BJ (cell line): ENCODE data around the gene HOXB2. TPM values are rescaled to one million over a fixed set of nuclear protein-coding genes. Genes with fewer than 3 reads are reported as not detected.

Experiments
- CTCF ChIA-PET: fragments of 350-600 bp; formaldehyde crosslinking; extraction: SDS; loops from one replicate; lab custom pipeline; 2021; ENCODE audit warnings: antibody characterized with exemption, inconsistent platforms; lab: Yijun Ruan, JAX
- POLR2A ChIA-PET: fragments of 300-600 bp; sonication (Branson Sonifier 250); formaldehyde crosslinking; extraction: SDS; loops from one replicate; lab custom pipeline; 2021; ENCODE audit warnings: antibody characterized with exemption; lab: Charles Lee
- DNase-seq: peaks from one replicate; pipeline ENCODE4 v3.0.0-alpha.2; 2011; ENCODE audit warnings: low read depth
- H3K27me3 ChIP-seq: 2 replicates; pipeline ENCODE4 v1.6.0; 2011; ENCODE audit warnings: low read length; ENCODE audit not compliant: control insufficient read depth, insufficient read depth
- H3K36me3 ChIP-seq: 2 replicates; pipeline ENCODE4 v1.5.1; 2011; ENCODE audit warnings: low read length; ENCODE audit not compliant: control insufficient read depth, insufficient read depth
- H3K4me3 ChIP-seq: 2 replicates; pipeline ENCODE4 v1.5.1; 2011; ENCODE audit warnings: low read depth, mild to moderate bottlenecking, control low read depth, low read length
- CTCF ChIP-seq: IDR thresholded peaks from 2 replicates; pipeline ENCODE4 v1.5.1; 2011; ENCODE audit warnings: low read depth, mild to moderate bottlenecking, control low read depth, inconsistent platforms, low read length, moderate library complexity; ENCODE audit not compliant: insufficient read depth
- polyA plus RNA-seq: library from polyadenylated mRNA; depleted of rRNA; stranded (reverse); fragments of >200 nt; gene quantifications from 2 replicates; pipeline ENCODE4 v1.2.3, GENCODE V29; 2011

The HOXB2 gene
- polyA plus RNA-seq, 1 experiment, result 1.7 TPM

- peaks cover 2% of the 10 kb centered on the region; the same call in 1 of the 2 replicates for H3K27me3 ChIP-seq
- no peak overlapping the region for H3K4me3 ChIP-seq
- ChIA-PET CTCF (interaction anchor here (1.1 kb wide), 1 partner anchor 8 kb away, joined by 4 read pairs; no protein-coding TSS in a partner anchor), POLR2A (no interaction called here)
- no peak for TF ChIP-seq CTCF
- no peaks in the 10 kb centered on the region for H3K36me3 ChIP-seq
- DNase-seq, result no peak
Measured at GRCh38 chr17:48500435-48501426, 44.2 kb downstream of the HOXB2 start.

GRCh38 chr17:48499735-48500434 lies 45.0 kb downstream of the HOXB2 start:
- Histone ChIP-seq H3K27me3 (peaks cover 2% of the 10 kb centered on the region; the same call in 1 of the 2 replicates), H3K36me3 (no peaks in the 10 kb centered on the region), H3K4me3 (no peak overlapping the region)
- POLR2A ChIA-PET, result no interaction called here
- no peak for DNase-seq
- CTCF ChIA-PET, result no interaction called here
- no peak for TF ChIP-seq CTCF

GRCh38 chr17:48499248-48499647 lies 45.7 kb downstream of the HOXB2 start:
- ChIA-PET POLR2A (no interaction called here), CTCF (interaction anchor here (0.8 kb wide), 1 partner anchor 14 kb away, joined by 3 read pairs; no protein-coding TSS in a partner anchor)
- no peak for TF ChIP-seq CTCF
- DNase-seq, result no peak
- H3K4me3 ChIP-seq, result no peak overlapping the region
- no peaks in the 10 kb centered on the region for H3K36me3 ChIP-seq
- H3K27me3 ChIP-seq, result peaks cover 2% of the 10 kb centered on the region; the same call in 1 of the 2 replicates

GRCh38 chr17:48498164-48498850 lies 46.6 kb downstream of the HOXB2 start:
- CTCF ChIA-PET, result interaction anchor here (1.3 kb wide), 1 partner anchor 41 kb away, joined by 4 read pairs; no protein-coding TSS in a partner anchor
- TF ChIP-seq CTCF, result no peak
- Histone ChIP-seq H3K4me3 (no peak overlapping the region), H3K36me3 (no peaks in the 10 kb centered on the region), H3K27me3 (peaks cover 2% of the 10 kb centered on the region; the same call in 1 of the 2 replicates)
- no peak for DNase-seq
- POLR2A ChIA-PET, result no interaction called here
